Glutamatergic neuron (in vitro differentiated cells): ENCODE data around the gene CDC40. TPM values are rescaled to one million over a fixed set of nuclear protein-coding genes. Genes with fewer than 3 reads are reported as not detected.

Experiments used
- DNase-seq: peaks from one replicate; pipeline ENCODE4 v3.0.0; 2022
- H3K27ac Mint-ChIP-seq: one replicate; pipeline ENCODE4 v1.8.0; 2020; ENCODE audit warnings: mild to moderate bottlenecking, mixed read lengths, inconsistent platforms; ENCODE audit not compliant: unreplicated experiment
- H3K27me3 Mint-ChIP-seq: one replicate; pipeline ENCODE4 v1.8.0; 2020; ENCODE audit warnings: mild to moderate bottlenecking, moderate library complexity, mixed read lengths, inconsistent platforms; ENCODE audit not compliant: unreplicated experiment
- H3K36me3 Mint-ChIP-seq: one replicate; pipeline ENCODE4 v1.8.0; 2020; ENCODE audit warnings: mild to moderate bottlenecking, mixed read lengths, inconsistent platforms; ENCODE audit not compliant: unreplicated experiment
- H3K4me1 Mint-ChIP-seq: one replicate; pipeline ENCODE4 v1.8.0; 2020; ENCODE audit warnings: mild to moderate bottlenecking, low read depth, mixed read lengths, inconsistent platforms; ENCODE audit not compliant: unreplicated experiment
- H3K4me3 Mint-ChIP-seq: one replicate; pipeline ENCODE4 v1.8.0; 2020; ENCODE audit warnings: mild to moderate bottlenecking, mixed read lengths, inconsistent platforms; ENCODE audit not compliant: unreplicated experiment
- H3K9me3 Mint-ChIP-seq: one replicate; pipeline ENCODE4 v1.8.0; 2020; ENCODE audit warnings: mild to moderate bottlenecking, moderate library complexity, mixed read lengths, inconsistent platforms; ENCODE audit not compliant: unreplicated experiment
- total RNA-seq: library from RNA; stranded (reverse); fragmentation: NEBNext Ultra II Directional; extraction: Animal tissue kit (Norgen Biotek cat#: 25700); gene quantifications from one replicate; pipeline ENCODE4 v1.2.1, GENCODE V29; 2021; ENCODE audit not compliant: unreplicated experiment
- TF ChIP-seq, protein P1 (sequence below): fragments of 200-600 bp; sonication (generic); IDR thresholded peaks from one replicate; pipeline ENCODE4 v1.5.0; 2021; ENCODE audit not compliant: partially characterized antibody, unreplicated experiment

The CDC40 gene
- total RNA-seq, 1 donor from 2014 or later: 17.8 TPM

DNA sequence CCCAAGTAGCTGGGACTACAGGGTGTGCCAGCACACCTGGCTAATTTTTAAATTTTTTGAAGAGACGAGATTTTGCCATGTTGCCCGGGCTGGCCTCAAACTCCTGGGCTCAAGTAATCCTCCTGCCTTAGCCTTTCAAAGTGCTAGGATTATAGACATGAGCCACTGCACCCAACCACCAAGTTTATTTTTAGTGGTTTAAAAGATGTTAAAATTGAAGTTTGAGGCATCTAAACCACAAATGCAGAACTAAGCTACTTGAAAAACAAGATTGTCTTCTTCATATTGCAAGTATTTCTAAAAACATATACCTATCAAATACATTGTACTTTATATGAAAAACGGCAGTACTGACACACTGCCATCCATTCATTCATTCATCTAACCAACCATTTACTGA, 32.4 kb upstream of the CDC40 start:
- H3K36me3 Mint-ChIP-seq: no peaks in the 10 kb centered on the region
- TF ChIP-seq, protein P1, sequence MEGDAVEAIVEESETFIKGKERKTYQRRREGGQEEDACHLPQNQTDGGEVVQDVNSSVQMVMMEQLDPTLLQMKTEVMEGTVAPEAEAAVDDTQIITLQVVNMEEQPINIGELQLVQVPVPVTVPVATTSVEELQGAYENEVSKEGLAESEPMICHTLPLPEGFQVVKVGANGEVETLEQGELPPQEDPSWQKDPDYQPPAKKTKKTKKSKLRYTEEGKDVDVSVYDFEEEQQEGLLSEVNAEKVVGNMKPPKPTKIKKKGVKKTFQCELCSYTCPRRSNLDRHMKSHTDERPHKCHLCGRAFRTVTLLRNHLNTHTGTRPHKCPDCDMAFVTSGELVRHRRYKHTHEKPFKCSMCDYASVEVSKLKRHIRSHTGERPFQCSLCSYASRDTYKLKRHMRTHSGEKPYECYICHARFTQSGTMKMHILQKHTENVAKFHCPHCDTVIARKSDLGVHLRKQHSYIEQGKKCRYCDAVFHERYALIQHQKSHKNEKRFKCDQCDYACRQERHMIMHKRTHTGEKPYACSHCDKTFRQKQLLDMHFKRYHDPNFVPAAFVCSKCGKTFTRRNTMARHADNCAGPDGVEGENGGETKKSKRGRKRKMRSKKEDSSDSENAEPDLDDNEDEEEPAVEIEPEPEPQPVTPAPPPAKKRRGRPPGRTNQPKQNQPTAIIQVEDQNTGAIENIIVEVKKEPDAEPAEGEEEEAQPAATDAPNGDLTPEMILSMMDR: no peak
- no peak overlapping the region for H3K4me3 Mint-ChIP-seq
- no peak for DNase-seq
- no peaks in the 10 kb centered on the region for H3K4me1 Mint-ChIP-seq
- no peaks in the 10 kb centered on the region for H3K27me3 Mint-ChIP-seq
- H3K27ac Mint-ChIP-seq: no peak overlapping the region
- H3K9me3 Mint-ChIP-seq: peaks cover 2% of the 10 kb centered on the region

DNA sequence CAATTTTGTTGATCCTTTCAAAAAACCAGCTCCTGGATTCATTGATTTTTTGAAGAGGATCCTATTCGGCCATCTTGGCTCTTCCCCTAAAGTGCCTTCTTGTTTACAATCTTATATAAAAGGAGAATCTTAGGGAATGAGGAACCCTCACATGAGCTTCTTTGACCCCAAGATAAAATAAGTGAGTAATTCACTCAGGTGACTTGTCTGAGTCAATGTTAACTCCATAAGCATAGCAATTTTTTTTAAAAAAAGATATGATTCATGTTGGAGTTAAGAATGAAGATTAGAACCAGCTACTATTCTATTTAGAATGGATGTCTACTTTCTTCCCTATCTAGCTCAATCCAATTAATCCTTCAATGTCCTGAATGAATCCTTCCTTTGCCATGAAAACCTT, 21.7 kb upstream of the CDC40 start:
- Mint-ChIP-seq H3K4me3 (no peak overlapping the region), H3K9me3 (peaks cover 2% of the 10 kb centered on the region), H3K27ac (no peak overlapping the region), H3K27me3 (no peaks in the 10 kb centered on the region), H3K4me1 (no peaks in the 10 kb centered on the region), H3K36me3 (peaks cover 5% of the 10 kb centered on the region)
- DNase-seq: no peak
- TF ChIP-seq, protein P1: no peak

DNA sequence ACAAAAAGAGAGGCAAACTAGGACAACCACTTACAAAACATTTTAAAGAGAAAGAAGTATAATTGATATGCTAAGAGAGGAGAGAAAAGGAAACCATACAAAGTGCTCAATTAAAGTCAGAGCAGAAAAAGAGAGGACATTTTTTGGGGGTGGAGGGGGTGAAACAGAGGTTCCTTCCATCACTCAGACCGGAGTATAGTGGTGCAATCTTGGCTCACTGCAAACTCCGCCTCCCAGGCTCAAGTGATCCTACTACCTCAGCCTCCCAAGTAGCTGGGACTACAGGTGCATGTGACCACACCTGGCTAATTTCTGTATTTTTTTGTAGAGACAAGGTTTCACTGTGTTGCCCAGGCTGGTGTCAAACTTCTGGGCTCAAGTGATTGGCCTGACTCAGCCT, 10.1 kb upstream of the CDC40 start:
- no peaks in the 10 kb centered on the region for H3K27me3 Mint-ChIP-seq

DNA sequence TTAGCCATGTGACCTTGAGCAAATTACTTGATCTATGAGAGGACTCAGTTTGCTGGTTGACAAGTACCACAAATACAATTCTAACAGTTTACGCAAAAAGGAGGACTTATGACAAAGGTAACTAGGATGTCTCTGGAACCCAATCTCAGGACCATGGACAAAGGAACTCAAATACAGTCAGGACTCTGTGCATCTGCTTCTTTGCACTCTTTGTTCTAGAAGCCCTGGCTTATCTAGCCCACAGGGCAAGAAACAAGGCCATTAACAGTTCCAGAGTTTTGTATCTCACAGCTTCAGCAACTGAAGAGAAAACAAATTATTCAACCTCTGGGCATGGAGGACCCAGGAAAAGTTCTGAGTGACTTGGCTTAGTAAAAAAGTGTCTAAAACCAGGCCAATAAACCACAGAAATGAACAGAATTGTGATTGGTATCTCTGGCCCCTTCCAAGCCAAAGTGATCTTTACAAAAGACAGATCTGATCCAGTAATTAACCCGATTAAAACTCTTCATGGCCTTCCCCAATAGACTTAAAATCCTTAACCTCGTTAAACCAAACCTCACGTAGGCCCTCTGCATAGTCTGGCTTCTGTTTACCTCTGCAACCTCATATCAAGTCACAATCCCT, 6.6 kb upstream of the CDC40 start:
- Mint-ChIP-seq H3K9me3 (peaks cover 5% of the 10 kb centered on the region), H3K4me1 (peaks cover 17% of the 10 kb centered on the region), H3K27ac (no peak overlapping the region), H3K36me3 (no peaks in the 10 kb centered on the region), H3K27me3 (peaks cover 3% of the 10 kb centered on the region), H3K4me3 (no peak overlapping the region)
- TF ChIP-seq, protein P1: no peak
- DNase-seq: no peak

More for the DNA sequence above, 10.1 kb upstream of the CDC40 start:
- Mint-ChIP-seq H3K36me3 (no peaks in the 10 kb centered on the region), H3K4me3 (no peak overlapping the region), H3K9me3 (no peaks in the 10 kb centered on the region), H3K4me1 (peaks cover 15% of the 10 kb centered on the region), H3K27ac (no peak overlapping the region)
- TF ChIP-seq, protein P1: no peak
- no peak for DNase-seq

DNA sequence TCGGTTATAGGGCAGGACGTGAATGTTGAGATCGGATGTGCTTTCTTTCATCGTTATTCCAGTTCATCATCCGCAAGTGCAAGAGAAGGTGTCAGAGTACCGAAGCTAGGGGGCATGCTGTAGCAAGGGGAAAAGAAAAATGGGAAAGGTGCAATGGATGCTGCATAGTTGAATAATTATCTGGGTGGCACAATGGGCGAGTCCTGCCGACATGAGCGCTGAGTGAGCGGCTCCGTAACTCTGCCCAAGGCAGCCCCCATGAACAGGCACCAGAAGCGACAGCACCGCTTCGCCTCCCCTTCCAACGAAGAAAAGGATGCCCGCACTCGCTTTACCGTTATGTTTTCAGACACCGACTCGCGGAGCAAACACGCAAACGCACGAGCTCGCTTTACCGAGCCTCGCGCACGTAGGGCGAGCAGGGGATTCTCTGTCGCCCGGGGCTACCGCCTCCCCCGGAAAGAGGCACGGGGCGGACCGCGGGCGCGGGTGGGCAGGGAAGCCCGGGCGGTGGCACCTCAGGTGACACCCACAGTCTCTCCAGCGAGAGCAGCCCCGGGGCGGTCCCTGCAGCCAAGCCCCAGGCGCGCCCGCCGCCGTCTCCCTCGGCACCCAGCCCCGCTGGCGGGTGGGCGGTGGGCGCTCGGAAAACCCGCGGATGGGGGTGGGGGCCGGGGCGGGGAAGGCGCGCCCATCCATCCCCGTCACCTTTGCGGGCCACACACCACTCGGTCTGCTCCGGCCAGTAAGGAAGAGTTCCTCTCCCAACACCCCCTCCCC, 1.4 kb upstream of the CDC40 start:
- peak; percentile 65 for DNase-seq
- Mint-ChIP-seq H3K4me1 (peaks cover 15% of the 10 kb centered on the region), H3K4me3 (peak overlapping the region; percentile 95), H3K36me3 (no peaks in the 10 kb centered on the region), H3K9me3 (peaks cover 8% of the 10 kb centered on the region), H3K27me3 (peaks cover 3% of the 10 kb centered on the region), H3K27ac (peak overlapping the region; percentile 87)
- TF ChIP-seq, protein P1: peak; percentile 23
